Astrocyte (in vitro differentiated cells and primary cell): ENCODE data around the gene AGXT. TPM values are rescaled to one million over a fixed set of nuclear protein-coding genes. Genes with fewer than 3 reads are reported as not detected.

Experiments
- DNase-seq: peaks from one replicate; pipeline ENCODE4 v3.0.0-alpha.2; 2010; ENCODE audit warnings: low read depth
- FAIRE-seq: peaks from 2 replicates; lab custom pipeline; 2011; peaks lifted over from hg19 to GRCh38; lab: Jason Lieb, UNC
- H2AFZ ChIP-seq: 2 replicates; pipeline ENCODE4 v1.6.0; 2012; ENCODE audit warnings: low read depth, low read length, inconsistent platforms
- H3K27ac ChIP-seq: 2 replicates; pipeline ENCODE4 v1.5.1; 2011; ENCODE audit warnings: low read depth, low read length, inconsistent platforms
- H3K27me3 ChIP-seq: 2 replicates; pipeline ENCODE4 v1.6.0; 2011; ENCODE audit warnings: low read length, inconsistent platforms; ENCODE audit not compliant: insufficient read depth
- H3K36me3 ChIP-seq: 2 replicates; pipeline ENCODE4 v1.5.1; 2011; ENCODE audit warnings: low read length, inconsistent platforms; ENCODE audit not compliant: insufficient read depth
- H3K4me1 ChIP-seq: 2 replicates; pipeline ENCODE4 v1.5.1; 2011; ENCODE audit warnings: low read length, inconsistent platforms; ENCODE audit not compliant: insufficient read depth
- H3K4me2 ChIP-seq: 2 replicates; pipeline ENCODE4 v1.6.0; 2012; ENCODE audit warnings: low read length, inconsistent platforms
- H3K4me3 ChIP-seq: 2 replicates; pipeline ENCODE4 v1.5.1; 2011; ENCODE audit warnings: low read depth, mild to moderate bottlenecking, low read length, inconsistent platforms; ENCODE audit not compliant: insufficient read depth
- H3K79me2 ChIP-seq: 2 replicates; pipeline ENCODE4 v1.6.0; 2012; ENCODE audit warnings: mild to moderate bottlenecking, low read length, inconsistent platforms; ENCODE audit not compliant: insufficient read depth
- H3K9ac ChIP-seq: 2 replicates; pipeline ENCODE4 v1.6.0; 2012; ENCODE audit warnings: mild to moderate bottlenecking, low read length, inconsistent platforms
- H3K9me3 ChIP-seq: 2 replicates; pipeline ENCODE4 v1.5.1; 2012; ENCODE audit warnings: low read depth, mild to moderate bottlenecking, low read length, inconsistent platforms; ENCODE audit not compliant: insufficient read depth
- H4K20me1 ChIP-seq: 2 replicates; pipeline ENCODE4 v1.6.0; 2012; ENCODE audit warnings: low read length, inconsistent platforms; ENCODE audit not compliant: insufficient read depth
- H3K27ac Mint-ChIP-seq: one replicate; pipeline ENCODE4 v1.8.0; 2021; ENCODE audit warnings: mild to moderate bottlenecking, mixed read lengths; ENCODE audit not compliant: unreplicated experiment
- H3K27me3 Mint-ChIP-seq: one replicate; pipeline ENCODE4 v1.8.0; 2021; ENCODE audit warnings: low read depth, mixed read lengths; ENCODE audit not compliant: unreplicated experiment
- H3K36me3 Mint-ChIP-seq: one replicate; pipeline ENCODE4 v1.8.0; 2021; ENCODE audit warnings: low read depth, mixed read lengths; ENCODE audit not compliant: unreplicated experiment
- H3K4me1 Mint-ChIP-seq: one replicate; pipeline ENCODE4 v1.8.0; 2021; ENCODE audit warnings: low read depth, mixed read lengths; ENCODE audit not compliant: unreplicated experiment
- H3K4me3 Mint-ChIP-seq: one replicate; pipeline ENCODE4 v1.8.0; 2021; ENCODE audit warnings: mild to moderate bottlenecking, moderate library complexity, mixed read lengths; ENCODE audit not compliant: unreplicated experiment
- H3K9me3 Mint-ChIP-seq: one replicate; pipeline ENCODE4 v1.8.0; 2021; ENCODE audit warnings: mild to moderate bottlenecking, mixed read lengths; ENCODE audit not compliant: unreplicated experiment
- EZH2 ChIP-seq: IDR thresholded peaks from 2 replicates; pipeline ENCODE4 v1.6.1; 2012; ENCODE audit warnings: mild to moderate bottlenecking, low read length, inconsistent platforms; ENCODE audit not compliant: insufficient read depth
- total RNA-seq: library from RNA; stranded (reverse); gene quantifications from 2 replicates; pipeline ENCODE4 v1.2.1, GENCODE V29; 2021
- TF ChIP-seq, protein P1 (sequence below): IDR thresholded peaks from 2 replicates; pipeline ENCODE4 v1.5.1; 2011; ENCODE audit warnings: low read depth, mild to moderate bottlenecking, inconsistent platforms, low read length, moderate library complexity; ENCODE audit not compliant: insufficient read depth

AGXT gene
- total RNA-seq, 1 donor from 2014 or later, result not detected

DNA sequence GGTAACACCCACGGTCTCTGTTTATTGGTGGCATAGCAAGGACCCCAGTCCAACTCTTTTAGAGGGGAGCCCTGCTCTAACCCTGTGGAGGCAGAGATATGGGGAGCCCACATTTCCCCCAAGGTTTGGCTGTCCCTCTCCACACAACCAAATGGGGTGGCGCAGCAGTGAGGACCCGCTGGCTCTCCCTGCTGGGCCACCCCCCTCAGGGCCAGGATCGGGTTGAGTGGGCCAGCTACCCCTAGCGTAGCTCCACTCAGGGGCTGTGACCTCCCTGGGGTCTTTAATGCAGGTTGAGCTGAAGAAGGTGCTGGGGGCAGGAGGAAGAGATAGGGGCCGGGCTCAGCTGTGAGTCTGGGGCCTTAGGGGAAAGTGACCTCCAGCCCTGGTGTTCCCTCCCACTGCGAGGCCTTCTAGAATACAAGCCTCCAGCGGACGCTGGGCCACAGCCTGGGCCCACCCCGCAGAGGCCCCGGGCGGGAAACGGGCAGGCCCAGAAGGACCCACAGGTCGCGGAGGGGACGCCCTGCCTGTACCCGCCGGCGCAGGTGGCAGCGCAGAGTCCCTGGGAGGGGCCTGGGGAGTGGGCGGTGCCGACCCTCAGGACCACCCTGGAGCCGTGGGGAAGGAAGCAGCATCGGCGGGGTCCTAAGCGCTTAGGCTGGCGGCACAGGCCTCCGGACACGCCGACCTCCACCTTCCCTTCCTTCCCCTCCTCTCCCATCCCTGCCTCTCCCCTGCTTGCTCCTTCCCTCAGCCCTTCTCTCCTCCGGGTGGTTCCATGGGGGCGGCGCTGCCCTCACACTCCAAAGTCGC is 47.1 kb downstream of the AGXT start:
- no peaks in the 10 kb centered on the region for H3K27me3 ChIP-seq
- Mint-ChIP-seq H3K4me3 (no peak overlapping the region), H3K9me3 (no peaks in the 10 kb centered on the region), H3K27ac (no peak overlapping the region), H3K4me1 (peaks cover 6% of the 10 kb centered on the region), H3K36me3 (no peaks in the 10 kb centered on the region), H3K27me3 (peaks cover 24% of the 10 kb centered on the region)
- H3K27ac ChIP-seq, result no peak overlapping the region
- H3K36me3 ChIP-seq, result no peaks in the 10 kb centered on the region
- H3K4me1 ChIP-seq, result peaks cover 38% of the 10 kb centered on the region
- H3K4me3 ChIP-seq, result no peak overlapping the region
- no peak for TF ChIP-seq EZH2
- TF ChIP-seq, protein P1, sequence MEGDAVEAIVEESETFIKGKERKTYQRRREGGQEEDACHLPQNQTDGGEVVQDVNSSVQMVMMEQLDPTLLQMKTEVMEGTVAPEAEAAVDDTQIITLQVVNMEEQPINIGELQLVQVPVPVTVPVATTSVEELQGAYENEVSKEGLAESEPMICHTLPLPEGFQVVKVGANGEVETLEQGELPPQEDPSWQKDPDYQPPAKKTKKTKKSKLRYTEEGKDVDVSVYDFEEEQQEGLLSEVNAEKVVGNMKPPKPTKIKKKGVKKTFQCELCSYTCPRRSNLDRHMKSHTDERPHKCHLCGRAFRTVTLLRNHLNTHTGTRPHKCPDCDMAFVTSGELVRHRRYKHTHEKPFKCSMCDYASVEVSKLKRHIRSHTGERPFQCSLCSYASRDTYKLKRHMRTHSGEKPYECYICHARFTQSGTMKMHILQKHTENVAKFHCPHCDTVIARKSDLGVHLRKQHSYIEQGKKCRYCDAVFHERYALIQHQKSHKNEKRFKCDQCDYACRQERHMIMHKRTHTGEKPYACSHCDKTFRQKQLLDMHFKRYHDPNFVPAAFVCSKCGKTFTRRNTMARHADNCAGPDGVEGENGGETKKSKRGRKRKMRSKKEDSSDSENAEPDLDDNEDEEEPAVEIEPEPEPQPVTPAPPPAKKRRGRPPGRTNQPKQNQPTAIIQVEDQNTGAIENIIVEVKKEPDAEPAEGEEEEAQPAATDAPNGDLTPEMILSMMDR, result no peak
- no peak overlapping the region for H3K4me2 ChIP-seq
- H3K9ac ChIP-seq, result no peak overlapping the region
- H3K79me2 ChIP-seq, result no peaks in the 10 kb centered on the region
- no peak for FAIRE-seq
- no peak overlapping the region for H2AFZ ChIP-seq
- no peaks in the 10 kb centered on the region for H4K20me1 ChIP-seq
- no peaks in the 10 kb centered on the region for H3K9me3 ChIP-seq
- DNase-seq, result no peak

DNA sequence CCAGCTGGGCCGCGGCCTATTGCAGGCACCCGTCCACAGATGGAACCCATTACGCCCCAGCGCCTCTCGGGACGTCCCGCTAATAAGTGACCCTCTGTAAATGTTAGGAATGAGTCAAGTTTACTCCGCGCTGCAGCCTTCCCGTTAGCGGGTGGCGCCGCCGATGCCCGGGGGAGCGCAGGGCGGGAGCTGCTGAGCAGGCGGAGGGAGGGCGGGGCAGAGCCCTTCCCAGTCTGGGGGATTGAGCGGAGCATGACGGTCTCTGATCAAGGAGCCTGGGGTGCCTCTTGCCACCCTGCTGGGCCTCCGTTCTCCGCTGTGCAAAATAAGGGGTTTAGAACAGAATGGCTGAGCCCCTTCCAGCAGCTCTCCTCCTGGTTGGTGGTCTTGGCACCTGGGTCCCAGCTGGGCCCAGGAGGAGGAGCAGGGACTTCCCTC is 48.0 kb downstream of the AGXT start:
- Mint-ChIP-seq H3K27me3 (peaks cover 24% of the 10 kb centered on the region), H3K27ac (no peak overlapping the region), H3K9me3 (no peaks in the 10 kb centered on the region), H3K36me3 (no peaks in the 10 kb centered on the region), H3K4me3 (no peak overlapping the region), H3K4me1 (peaks cover 11% of the 10 kb centered on the region)
- H3K27me3 ChIP-seq, result no peaks in the 10 kb centered on the region
- H4K20me1 ChIP-seq, result no peaks in the 10 kb centered on the region
- H3K4me2 ChIP-seq, result peak overlapping the region; percentile 68
- peaks cover 46% of the 10 kb centered on the region for H3K4me1 ChIP-seq
- H2AFZ ChIP-seq, result no peak overlapping the region
- H3K36me3 ChIP-seq, result no peaks in the 10 kb centered on the region
- DNase-seq (peak; percentile 72), FAIRE-seq (no peak)
- peak overlapping the region; percentile 26 for H3K27ac ChIP-seq
- no peak for TF ChIP-seq EZH2
- TF ChIP-seq, protein P1, result no peak
- H3K9ac ChIP-seq, result peak overlapping the region; percentile 31
- no peaks in the 10 kb centered on the region for H3K79me2 ChIP-seq
- peak overlapping the region; percentile 17 for H3K4me3 ChIP-seq
- H3K9me3 ChIP-seq, result no peaks in the 10 kb centered on the region
